ENCODE results near the gene SCYGR3.
A peak's percentile ranks its signal among the peaks of the same experiment; 100 is the strongest.
"Not testable (repeated sequence)": the region's sequence is repeated elsewhere in the genome, so short reads cannot be mapped to it uniquely, and the experiment has no call there.

SCYGR3 gene

GRCh38 chr2:227613272-227613660 lies 1.4 kb downstream of the SCYGR3 start:
- DNase-seq (ENCODE audit: low read depth) = no peak

- no peak for DNase-seq (ENCODE audit: low read depth)
These were observed 1.9 kb downstream of the SCYGR3 start for GRCh38 chr2:227612546-227613271.

GRCh38 chr2:227610123-227610522 lies 4.5 kb downstream of the SCYGR3 start:
- no peak for DNase-seq (ENCODE audit: low read depth)

- peak; percentile 8 for DNase-seq (ENCODE audit: low read depth)
These were observed 5.9 kb downstream of the SCYGR3 start for GRCh38 chr2:227608561-227609338.

GRCh38 chr2:227607941-227608340 lies 6.7 kb downstream of the SCYGR3 start:
- DNase-seq (ENCODE audit: low read depth) = no peak

GRCh38 chr2:227606476-227606875 lies 8.2 kb downstream of the SCYGR3 start:
- no peak for DNase-seq (ENCODE audit: low read depth)

- DNase-seq (ENCODE audit: low read depth) = no peak
These were observed 12.3 kb downstream of the SCYGR3 start for GRCh38 chr2:227602358-227602757.

GRCh38 chr2:227598835-227599503 lies 15.7 kb downstream of the SCYGR3 start, which contains the start of gene SCYGR2:
SCYGR2 (plus strand) TSS chr2:227598893; CDS start chr2:227598893, 0 bp downstream.
- not testable (repeated sequence) for DNase-seq (ENCODE audit: low read depth)

- DNase-seq (ENCODE audit: low read depth) = no peak
These were observed 16.6 kb downstream of the SCYGR3 start for GRCh38 chr2:227597998-227598397.

- no peak for DNase-seq (ENCODE audit: low read depth)
These were observed 17.6 kb downstream of the SCYGR3 start for GRCh38 chr2:227597036-227597435.

- no peak for DNase-seq (ENCODE audit: low read depth)
These were observed 18.8 kb downstream of the SCYGR3 start for GRCh38 chr2:227595797-227596196.

- no peak for DNase-seq (ENCODE audit: low read depth)
These were observed 21.8 kb downstream of the SCYGR3 start for GRCh38 chr2:227592694-227593387.

- DNase-seq (ENCODE audit: low read depth) = no peak
These were observed 32.3 kb downstream of the SCYGR3 start for GRCh38 chr2:227582369-227582768.

GRCh38 chr2:227579791-227580190 lies 34.8 kb downstream of the SCYGR3 start:
- DNase-seq (ENCODE audit: low read depth) = no peak

- DNase-seq (ENCODE audit: low read depth) = no peak
These were observed 36.0 kb downstream of the SCYGR3 start for GRCh38 chr2:227578642-227579041.

GRCh38 chr2:227577555-227577954 lies 37.1 kb downstream of the SCYGR3 start:
- no peak for DNase-seq (ENCODE audit: low read depth)

- no peak for DNase-seq (ENCODE audit: low read depth)
These were observed 37.8 kb downstream of the SCYGR3 start for GRCh38 chr2:227576812-227577211.

GRCh38 chr2:227576110-227576509 lies 38.5 kb downstream of the SCYGR3 start:
- DNase-seq (ENCODE audit: low read depth) = no peak

- no peak for DNase-seq (ENCODE audit: low read depth)
These were observed 44.0 kb downstream of the SCYGR3 start for GRCh38 chr2:227570615-227571014.

- no peak for DNase-seq (ENCODE audit: low read depth)
These were observed 45.8 kb downstream of the SCYGR3 start for GRCh38 chr2:227568852-227569169.

- DNase-seq (ENCODE audit: low read depth) = no peak
These were observed 48.6 kb downstream of the SCYGR3 start for GRCh38 chr2:227566012-227566411.

- DNase-seq (ENCODE audit: low read depth) = no peak
These were observed 49.6 kb downstream of the SCYGR3 start for GRCh38 chr2:227565080-227565479.
